Metanephros (tissue), 2 donors: Measurements from ENCODE around the gene ARSB. TPM values are rescaled to one million over a fixed set of nuclear protein-coding genes. Genes with fewer than 3 reads are reported as not detected.

Source experiments
- small RNA-seq: library from RNA; depleted of rRNA; stranded (forward); fragments of <200 nt; gene quantifications from one replicate; pipeline ENCODE3, GENCODE V24; 2014; ENCODE audit warnings: low replicate concordance
- total RNA-seq: library from RNA; depleted of rRNA; stranded (reverse); fragments of >200 nt; gene quantifications from one replicate; pipeline ENCODE4 v1.2.3, GENCODE V29; 2014

ARSB gene
- 24.3 TPM for total RNA-seq

DNA sequence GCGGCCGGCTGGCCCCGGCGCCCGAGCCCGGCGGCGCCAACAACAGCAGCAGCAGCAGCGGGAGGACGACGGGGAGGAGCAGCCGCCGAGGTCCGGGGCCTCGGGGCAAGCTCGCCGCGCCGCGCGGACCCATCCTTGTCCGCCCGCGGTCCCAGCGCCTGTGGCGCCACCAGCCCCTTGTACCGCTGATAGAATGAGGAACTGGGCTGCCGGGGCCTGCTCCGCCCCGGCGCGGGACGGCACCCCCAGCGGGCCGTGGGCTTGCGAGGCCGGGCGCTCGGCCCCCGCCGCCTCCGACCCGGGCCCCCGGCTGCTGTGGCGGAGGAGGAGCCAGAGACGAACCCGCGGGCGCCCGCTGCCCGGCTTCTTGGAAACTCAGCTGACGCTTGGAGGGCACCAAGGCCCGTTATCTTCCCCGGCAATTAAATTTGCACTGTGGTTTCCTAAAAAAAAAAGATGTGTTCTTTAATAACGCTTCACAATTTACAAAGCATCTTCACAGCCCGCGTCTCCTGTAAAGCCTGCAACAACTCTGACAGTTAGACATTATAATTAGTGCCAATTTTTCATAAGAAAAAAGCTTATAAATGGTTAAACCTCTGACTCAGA lies at the start of gene ARSB:
TSS of gene ARSB (minus strand) at position 195 of the 609 bp plus-strand sequence. CDS start at position 133, 62 bp downstream.

Small RNAs within 50 kb of the gene (small RNA-seq; reads per million reads assigned to genes)
- gene AC025755.1 = not detected

Other genes with a start within 250 kb of the ARSB start
- 13.3 TPM for gene DMGDH, start 84.4 kb upstream of the ARSB start, total RNA-seq
- 31.5 TPM for gene BHMT2, start 84.5 kb upstream of the ARSB start, total RNA-seq
- 359 TPM for gene BHMT, start 126.5 kb upstream of the ARSB start, total RNA-seq